LNCAP (cell line): ENCODE measurements around the gene RSPH9.

ENCODE experiments used
- CTCF ChIP-seq: fragments of 450-650 bp; IDR thresholded peaks from 2 replicates; pipeline ENCODE4 v1.5.1; 2017; ENCODE audit warnings: mild to moderate bottlenecking

The RSPH9 gene

GRCh38 chr6:43624786-43625288 is 20.0 kb upstream of the RSPH9 start:
- no peak for TF ChIP-seq CTCF

- TF ChIP-seq CTCF = no peak
Observed at GRCh38 chr6:43625393-43625992, 19.3 kb upstream of the RSPH9 start.

- no peak for TF ChIP-seq CTCF
Observed at GRCh38 chr6:43627008-43627825, 17.6 kb upstream of the RSPH9 start.

- no peak for TF ChIP-seq CTCF
Observed at GRCh38 chr6:43628393-43629103, 16.3 kb upstream of the RSPH9 start.

GRCh38 chr6:43629104-43629504 is 15.7 kb upstream of the RSPH9 start, which contains the start of gene GTPBP2:
Gene GTPBP2, minus strand, starts transcription at chr6:43629264. Its CDS starts 102 bp downstream, at chr6:43629162.
- no peak for TF ChIP-seq CTCF

- no peak for TF ChIP-seq CTCF
Observed at GRCh38 chr6:43629505-43630300, 15.1 kb upstream of the RSPH9 start.
